Breast epithelium (tissue), 3 donors: ENCODE measurements around the gene HYAL3.

ENCODE experiments used
- CTCF ChIP-seq, 3 donors: fragments of 450-650 bp; IDR thresholded peaks; one replicate each; pipeline ENCODE4 v1.5.1; 2016 to 2017; ENCODE audit warnings: antibody characterized with exemption in 3 of 3, mild to moderate bottlenecking in 3 of 3, moderate library complexity in 3 of 3
- POLR2A ChIP-seq: fragments of 450-650 bp; IDR thresholded peaks from one replicate; pipeline ENCODE4 v1.6.1; 2016; ENCODE audit warnings: antibody characterized with exemption, mild to moderate bottlenecking, moderate library complexity
- POLR2AphosphoS5 ChIP-seq, 3 donors: sonication (generic); formaldehyde crosslinking; IDR thresholded peaks; one replicate each; pipeline ENCODE4 v1.6.1; 2017; ENCODE audit warnings: antibody characterized with exemption in 3 of 3

GRCh38 chr3:50279255-50280016 is 19.8 kb downstream of the HYAL3 start:
- TF ChIP-seq CTCF (IDR thresholded peaks at IDR 0.05) (no peak), POLR2AphosphoS5 (IDR thresholded peaks at IDR 0.05) (no peak), POLR2A (no peak)
